HG03558 (cell line): Measurements from ENCODE around the gene IGF2.

Experiments
- ATAC-seq: cut with Tn5 transposase; IDR thresholded peaks from one replicate; pipeline ENCODE4 v1.9.1; 2021; ENCODE audit warnings: moderate number of reproducible peaks; ENCODE audit not compliant: unreplicated experiment; ENCODE audit errors: extremely low read depth

Gene IGF2

GRCh38 chr11:2107521-2107920, 31.7 kb downstream of the IGF2 start:
- ATAC-seq, result no peak

GRCh38 chr11:2106583-2107209, 32.5 kb downstream of the IGF2 start:
- no peak for ATAC-seq

- no peak for ATAC-seq
Measured at GRCh38 chr11:2105511-2105910, 33.7 kb downstream of the IGF2 start.

- ATAC-seq, result no peak
Measured at GRCh38 chr11:2104524-2105440, 34.4 kb downstream of the IGF2 start.

GRCh38 chr11:2103668-2104523, 35.3 kb downstream of the IGF2 start:
- ATAC-seq, result no peak

GRCh38 chr11:2102883-2103213, 36.3 kb downstream of the IGF2 start:
- no peak for ATAC-seq

- ATAC-seq, result no peak
Measured at GRCh38 chr11:2102132-2102882, 36.9 kb downstream of the IGF2 start.

GRCh38 chr11:2101171-2101675, 38.0 kb downstream of the IGF2 start:
- no peak for ATAC-seq

GRCh38 chr11:2100361-2101170, 38.6 kb downstream of the IGF2 start:
- ATAC-seq, result no peak

- no peak for ATAC-seq
Measured at GRCh38 chr11:2099516-2100349, 39.5 kb downstream of the IGF2 start.

- no peak for ATAC-seq
Measured at GRCh38 chr11:2098691-2099515, 40.3 kb downstream of the IGF2 start.

- ATAC-seq, result no peak
Measured at GRCh38 chr11:2097998-2098690, 41.0 kb downstream of the IGF2 start.

- no peak for ATAC-seq
Measured at GRCh38 chr11:2097356-2097997, 41.7 kb downstream of the IGF2 start.

- no peak for ATAC-seq
Measured at GRCh38 chr11:2096919-2097301, 42.3 kb downstream of the IGF2 start.

- ATAC-seq, result no peak
Measured at GRCh38 chr11:2096011-2096918, 42.9 kb downstream of the IGF2 start.
